GM18517 (cell line): ENCODE results near the gene THBD.

ENCODE experiments used
- ATAC-seq: cut with Tn5 transposase; IDR thresholded peaks from one replicate; pipeline ENCODE4 v1.9.1; 2021; ENCODE audit warnings: mild to moderate bottlenecking, moderate library complexity; ENCODE audit not compliant: unreplicated experiment

The THBD gene

DNA sequence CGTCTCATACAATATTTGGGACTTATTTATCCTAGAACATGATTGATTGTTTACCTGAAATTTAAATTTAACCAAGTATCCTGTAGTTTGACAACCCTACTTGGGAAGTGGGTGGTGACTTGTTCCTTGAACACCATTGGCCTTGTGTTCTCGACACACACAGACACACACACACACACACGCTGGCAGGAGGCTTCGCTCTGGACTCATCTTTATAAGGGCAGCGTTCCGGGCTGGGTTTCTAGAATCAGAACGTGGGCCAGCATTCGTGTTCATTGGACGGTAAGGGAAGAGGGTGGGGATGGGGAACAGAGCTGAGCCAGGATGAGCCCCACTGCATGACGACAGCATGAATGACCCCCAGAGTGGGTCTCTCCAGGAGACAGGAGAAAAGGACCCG lies 30.5 kb downstream of the THBD start:
- no peak for ATAC-seq

DNA sequence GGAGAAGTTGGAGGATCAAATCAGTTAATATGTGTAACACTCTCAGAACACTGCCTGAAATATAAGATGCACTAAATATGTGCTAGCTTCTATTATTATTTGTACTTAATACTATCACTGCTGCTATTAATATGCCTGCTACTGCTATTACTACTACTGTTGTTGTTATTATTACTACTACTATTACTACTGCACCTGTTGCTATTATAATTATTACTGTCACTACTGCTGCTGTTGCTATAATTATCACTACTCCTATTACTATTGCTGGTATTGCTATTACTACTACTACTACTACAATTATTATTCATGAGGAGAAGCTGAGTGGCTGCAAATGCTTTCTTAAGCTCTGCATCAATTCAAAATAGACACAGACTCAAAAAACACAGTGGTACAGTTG lies 31.0 kb downstream of the THBD start:
- ATAC-seq: no peak

DNA sequence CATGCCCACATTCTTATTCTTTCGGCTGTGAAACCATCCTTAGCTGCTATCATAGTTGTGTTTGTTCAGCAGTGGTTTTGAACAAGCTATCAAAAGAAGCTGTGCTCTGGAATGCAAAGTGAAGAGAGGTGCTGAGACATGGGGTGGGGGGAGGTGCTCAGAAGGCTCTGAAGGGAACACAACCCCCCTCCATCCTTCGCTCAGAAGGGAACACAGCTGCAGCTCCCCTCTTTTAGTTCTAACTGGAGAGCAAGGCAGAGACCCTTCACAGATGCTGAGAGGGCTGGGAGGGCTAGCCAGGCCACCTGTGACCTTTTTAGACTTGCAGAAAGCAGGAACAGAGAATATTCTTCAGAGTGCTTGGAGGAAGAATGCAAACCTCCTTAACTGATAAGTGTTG lies 32.0 kb downstream of the THBD start:
- ATAC-seq: no peak

DNA sequence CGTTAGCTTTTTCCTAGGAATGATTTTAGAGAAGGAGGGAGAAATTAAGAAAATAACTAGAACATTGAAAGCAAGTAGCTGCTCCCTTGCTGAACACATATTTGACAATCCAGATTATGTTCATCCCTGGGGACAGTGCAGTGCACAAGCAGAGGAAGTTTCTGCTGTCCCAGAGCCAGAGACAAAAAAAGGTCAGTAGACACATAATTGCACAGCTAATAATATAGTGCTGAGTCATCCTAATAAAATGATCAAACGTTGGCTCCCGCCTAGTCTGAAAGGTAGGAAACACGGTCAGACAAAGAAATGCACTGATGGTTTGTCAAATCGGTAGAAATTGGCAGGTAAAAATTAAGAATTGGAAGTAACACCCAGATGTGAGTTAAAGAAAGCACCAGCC lies 36.0 kb downstream of the THBD start:
- no peak for ATAC-seq

DNA sequence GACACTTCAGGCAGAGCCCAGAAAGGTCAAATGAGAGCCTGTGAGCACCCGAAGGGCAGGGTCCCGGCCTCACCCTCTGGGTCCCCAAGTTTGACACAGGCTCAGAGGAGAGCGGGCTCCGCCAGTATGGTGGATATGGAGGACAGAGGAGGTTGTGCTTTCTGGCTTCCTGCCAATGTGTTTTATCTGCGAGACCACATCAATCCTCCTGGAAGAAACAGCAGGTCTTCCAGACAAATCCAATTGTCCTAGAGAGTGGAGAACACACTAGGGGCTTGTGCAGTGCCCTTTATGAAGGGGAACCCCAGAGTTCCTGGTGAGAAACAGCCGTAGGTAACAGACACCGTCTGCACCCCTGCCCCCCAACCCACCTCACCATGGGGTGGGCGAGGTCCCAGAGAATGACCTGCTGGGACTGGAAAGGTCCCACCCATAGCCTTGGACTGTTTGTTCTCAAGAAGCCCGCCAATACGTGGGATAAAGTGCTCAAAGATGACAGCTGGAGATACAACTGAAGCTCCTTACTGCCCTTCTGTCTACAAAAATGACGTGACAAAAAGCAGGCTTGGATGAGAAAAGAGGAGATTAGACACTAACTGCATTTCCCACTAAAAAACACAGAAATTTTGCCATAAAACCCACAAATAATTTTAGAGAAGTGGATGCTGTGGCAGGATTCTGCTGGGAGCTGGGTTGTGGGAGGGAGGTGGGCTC lies 38.3 kb downstream of the THBD start:
- ATAC-seq: no peak

DNA sequence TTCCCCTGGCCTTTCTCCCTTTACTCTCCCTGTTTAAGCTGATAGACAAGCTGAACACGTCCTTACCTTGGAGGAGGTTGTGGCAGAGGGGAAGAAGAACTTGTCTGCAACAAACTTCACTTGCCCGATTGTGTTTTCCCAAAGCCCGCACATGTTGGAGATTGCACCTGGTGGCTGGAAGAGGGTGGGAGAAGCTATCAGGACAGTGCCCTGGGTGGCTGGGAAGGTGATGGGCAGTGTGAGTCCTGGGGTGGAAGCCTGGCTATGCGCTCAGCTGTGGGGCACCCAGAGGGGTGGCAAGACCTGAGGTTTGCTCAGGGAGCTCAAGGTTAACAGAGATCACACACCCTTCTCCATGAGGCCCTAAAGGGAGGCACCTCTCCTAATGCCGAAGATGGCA lies 39.4 kb downstream of the THBD start:
- no peak for ATAC-seq

DNA sequence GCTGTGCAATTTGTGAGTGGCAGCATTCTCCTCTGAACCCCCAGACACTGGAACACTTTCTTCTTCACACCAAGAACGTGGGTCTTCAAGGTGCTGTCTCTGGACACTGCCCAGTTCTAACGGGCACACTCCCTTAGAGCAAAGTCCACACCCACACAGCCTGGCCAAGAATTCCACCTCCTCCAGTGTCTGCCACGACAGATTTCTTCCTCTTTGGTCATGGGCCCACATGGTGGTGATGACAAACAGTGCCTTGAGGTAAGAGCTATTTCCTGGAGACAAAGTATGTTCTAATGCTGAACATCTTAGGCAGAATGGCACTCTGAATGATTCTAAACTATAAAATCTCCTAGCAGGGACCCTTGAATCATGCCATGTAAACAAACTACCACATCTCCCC lies 39.8 kb downstream of the THBD start:
- ATAC-seq: no peak

DNA sequence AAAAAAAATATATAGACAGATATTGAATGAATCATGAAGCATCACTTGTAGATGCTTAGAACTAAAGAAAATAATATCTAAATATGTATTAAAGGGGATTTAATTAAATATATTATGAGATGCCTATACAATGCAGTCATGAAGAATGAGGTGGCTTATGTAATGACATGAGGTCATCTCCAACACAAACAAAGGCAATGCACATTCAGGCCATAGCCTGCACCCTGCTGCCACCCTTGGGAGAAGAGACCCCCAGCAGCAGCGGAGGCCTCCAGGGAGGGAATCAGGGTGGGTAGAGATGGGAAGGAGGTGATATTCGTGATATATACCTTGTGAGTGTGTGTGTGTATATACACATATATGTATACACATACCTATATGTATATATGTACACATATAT lies 40.8 kb downstream of the THBD start:
- ATAC-seq: no peak

DNA sequence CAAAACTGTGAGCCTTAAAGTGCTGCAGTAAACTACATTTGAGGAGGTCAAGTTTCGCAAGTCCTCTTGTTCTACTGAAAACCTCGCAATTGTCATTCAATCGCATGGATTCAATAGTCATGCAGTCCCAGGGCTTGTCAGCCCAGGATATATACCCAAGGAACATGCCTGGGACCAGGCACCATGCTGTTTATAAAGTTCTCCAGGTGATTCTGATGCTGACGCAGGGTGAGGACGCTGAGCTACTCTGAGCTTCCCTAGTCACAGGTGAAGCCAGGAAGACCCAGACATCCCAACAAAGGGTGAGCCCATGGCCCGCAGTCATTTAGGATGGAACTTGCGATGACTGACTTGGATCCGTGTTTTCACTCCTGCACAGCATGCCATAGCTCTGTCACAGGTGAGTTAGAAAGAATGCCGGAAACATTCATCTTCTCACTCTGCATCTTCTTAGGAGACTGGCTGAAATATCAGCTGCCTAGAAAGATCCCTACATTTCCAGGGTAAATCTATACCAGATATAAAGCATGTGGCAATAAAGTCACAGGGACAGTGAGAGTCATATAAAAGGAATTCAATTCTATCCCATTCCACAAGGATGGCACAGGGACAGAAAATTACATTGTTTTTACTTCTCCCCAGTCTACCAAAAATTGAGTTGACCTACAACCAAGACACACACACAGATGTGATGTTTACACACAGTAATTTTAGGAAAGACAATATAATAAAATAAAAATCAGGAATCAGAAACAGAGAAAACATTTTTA lies 41.4 kb downstream of the THBD start:
- ATAC-seq: no peak

DNA sequence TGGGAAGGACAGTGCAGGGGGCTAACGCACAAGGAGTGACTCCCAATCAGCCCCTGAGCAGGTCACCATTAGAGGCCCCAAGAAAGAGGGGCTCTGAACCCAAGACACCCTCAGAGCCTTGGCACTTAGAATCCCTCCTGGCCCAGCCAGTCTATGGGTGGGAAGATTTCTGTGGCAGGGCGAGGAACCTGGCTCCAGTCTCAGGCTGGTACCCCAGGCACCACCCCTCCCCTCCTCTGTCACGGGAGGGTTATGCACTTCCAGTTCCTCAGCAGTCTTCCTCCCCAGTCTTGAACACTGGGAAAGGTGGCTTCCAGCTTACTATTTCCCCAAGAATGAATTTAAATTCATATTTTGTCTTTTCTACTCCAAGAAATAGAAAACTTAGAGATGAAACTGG lies 42.0 kb downstream of the THBD start:
- no peak for ATAC-seq

DNA sequence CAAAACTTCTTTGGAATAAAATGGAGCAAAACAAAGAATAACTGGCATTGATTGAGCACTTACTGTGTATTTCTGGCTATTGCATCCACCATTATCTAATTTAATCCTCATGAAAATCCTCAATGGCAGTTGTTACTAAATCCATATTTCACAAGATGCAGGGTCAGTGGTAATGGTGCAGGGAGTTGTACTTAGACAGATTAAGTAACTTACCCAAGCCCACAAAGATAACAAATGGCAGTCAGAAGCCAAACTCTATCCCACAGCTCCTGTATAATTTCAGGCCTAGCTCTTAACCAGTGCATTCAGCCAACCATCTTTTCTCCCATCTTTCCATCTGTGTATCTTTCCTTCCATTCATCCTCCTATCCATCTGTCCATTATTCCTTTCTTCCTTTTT lies 43.7 kb downstream of the THBD start:
- no peak for ATAC-seq

DNA sequence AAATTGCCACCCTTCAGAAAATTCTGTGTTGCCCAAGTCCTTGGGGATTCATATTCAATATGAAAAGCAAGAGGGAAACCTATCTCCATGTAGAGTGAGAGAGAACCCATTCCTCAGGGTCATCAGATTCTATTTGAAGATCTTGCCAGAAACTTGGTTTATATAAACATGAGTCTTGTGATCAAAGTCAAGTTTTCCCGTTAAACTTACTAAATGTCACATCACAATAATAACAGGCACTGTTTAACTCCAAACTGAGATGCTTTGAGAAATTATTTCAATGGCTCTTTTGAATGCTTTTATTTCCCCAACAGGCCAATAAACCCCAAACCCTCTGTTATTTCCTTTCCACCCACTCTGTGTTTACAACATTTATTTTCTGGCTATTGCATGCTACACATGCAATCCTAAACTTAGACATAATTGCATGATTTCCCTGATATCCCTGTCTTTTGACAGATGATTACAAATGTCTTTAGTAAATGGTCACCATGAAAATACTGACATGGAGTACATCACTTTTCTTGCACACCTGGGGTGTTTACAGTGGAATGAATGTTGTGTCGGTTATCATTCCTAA lies 45.5 kb downstream of the THBD start:
- no peak for ATAC-seq

DNA sequence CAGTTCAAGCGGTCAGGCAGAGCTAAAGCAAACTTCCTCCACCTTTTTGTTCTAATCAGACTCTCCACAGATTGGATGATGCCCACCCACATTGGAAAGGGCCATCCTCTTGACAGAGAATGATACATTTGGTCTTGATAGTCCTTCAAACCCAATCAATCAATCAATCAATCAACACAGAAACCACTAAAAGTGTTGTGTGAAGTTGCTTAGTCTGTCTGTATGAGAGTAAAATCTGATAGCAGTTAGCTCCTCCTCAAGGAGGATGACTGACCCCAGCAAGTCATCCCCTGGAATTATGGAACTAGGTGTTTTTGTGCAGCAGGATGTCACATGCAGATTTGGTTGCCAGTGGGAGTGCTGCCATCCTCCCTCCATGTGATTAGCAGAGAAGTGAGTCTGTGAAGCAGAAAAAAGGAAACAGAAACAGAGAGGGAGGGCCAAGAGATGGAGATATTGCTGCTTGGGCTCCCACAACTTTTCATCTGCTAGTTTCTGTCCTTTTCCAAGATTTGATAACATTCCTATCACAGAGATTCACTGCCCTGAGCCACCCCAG lies 46.3 kb downstream of the THBD start:
- no peak for ATAC-seq

DNA sequence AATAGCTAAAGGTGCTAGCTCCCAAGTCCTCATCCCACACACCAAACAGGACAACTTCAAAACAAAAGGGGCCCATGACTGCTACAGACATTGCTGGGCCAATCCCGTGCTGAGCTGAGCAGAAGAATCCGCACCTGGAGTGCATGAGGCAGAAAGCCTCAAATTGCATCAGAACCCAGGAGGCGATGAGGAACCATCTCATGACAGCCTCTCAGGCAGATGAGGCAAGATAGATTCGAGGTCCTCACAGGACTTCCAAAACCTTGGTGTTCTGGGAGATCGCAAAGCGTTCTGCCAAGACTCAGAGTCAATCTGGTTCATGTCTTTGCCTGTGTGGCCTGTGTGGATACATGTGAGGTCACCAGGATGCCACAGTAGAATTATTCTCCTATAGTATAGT lies 47.2 kb downstream of the THBD start:
- ATAC-seq: no peak

DNA sequence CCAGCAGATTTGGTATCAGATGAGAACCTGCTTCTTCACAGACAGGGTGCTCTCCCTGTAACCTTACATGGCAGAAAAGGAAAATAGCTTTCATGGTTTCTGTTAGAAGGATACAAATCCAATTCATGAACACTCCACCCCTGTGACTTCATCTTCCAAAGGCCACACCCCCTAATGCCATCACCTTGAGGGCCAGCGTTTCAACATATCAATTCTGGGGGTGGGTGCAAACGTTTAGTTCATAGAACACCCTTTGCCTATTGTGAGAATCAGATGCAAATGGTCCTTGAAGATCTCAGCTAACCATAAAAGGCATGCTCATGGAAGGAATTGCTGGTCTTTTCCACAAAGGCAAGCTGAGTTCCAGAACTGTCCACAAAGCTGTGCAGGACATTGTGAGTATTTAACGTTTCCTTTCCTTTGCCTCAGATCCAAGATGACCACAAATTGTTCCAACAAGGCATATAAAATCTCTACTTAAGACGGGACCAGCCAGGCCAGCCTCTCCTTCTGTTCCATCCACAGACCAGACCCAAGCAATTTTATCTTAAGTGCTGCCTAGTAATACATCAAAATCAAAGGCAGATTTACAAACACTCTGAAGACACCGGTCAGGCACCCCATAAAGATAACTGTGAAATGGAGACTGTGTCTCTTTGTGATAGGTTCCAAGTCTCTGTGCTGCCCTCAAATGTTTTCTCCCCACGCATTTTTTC lies 49.1 kb downstream of the THBD start:
- ATAC-seq: no peak

DNA sequence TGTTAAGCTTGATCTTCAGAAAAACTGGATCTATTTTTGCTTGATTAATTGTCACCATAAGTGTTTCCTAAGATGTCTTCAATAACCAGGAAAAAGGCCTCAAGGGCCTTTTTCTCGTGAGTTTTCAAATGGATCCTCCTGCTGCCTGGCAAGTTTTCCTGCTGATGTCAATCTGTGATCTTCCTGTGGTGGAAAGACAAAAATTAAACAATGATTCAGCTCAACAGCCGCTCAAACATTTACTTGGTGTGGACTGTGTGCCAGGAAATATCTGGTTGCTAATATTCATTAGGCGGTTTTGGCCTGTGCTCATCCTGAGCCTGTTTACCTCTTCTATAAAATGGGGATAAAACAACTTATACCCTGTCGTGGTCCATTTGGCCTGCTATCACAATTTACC lies 49.7 kb downstream of the THBD start:
- ATAC-seq: no peak

DNA sequence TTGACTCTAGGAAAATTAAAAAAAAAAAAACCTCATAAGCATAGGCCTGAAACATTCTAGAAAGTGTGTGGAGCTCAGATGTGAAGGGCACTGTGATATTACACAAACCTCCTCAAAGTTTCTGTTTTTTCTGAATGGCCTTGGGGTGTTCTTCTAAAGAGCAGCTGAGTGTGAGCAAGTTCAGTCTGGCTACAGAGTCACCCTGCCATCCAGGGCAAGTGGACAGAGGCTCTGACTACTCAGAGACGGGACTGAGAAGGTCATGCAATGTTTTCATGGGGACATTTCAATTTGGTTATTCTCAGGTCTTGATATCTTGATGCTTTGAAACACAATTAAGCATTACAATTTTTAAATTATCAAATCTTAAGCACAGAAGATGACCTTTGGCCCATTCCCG lies 51.0 kb downstream of the THBD start:
- ATAC-seq: no peak

DNA sequence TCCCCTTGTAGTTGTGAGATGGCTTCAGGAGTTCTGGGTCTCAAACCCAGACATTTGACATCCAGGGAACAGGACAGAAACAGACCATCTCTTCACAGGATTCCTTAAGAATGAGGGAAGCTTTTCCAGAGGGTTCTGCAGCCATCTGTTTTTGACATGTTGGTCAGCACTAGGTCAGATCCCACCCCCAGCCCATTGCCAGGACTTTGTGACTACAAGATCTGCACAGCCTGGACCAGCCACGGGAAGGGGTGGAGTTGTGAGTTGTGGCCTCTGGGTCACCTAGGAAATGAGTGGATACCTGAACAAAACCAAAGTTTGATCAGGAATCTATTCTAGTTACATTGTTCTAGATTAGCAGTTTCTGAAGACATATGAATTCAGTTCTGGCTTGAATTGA lies 53.5 kb downstream of the THBD start:
- ATAC-seq: no peak
